ENCODE data around the gene OPN1MW.
"Not testable (repeated sequence)": the region's sequence is repeated elsewhere in the genome, so short reads cannot be mapped to it uniquely, and the experiment has no call there.

GRCh38 chrX:154172535-154172943 lies 9.9 kb upstream of the OPN1MW start:
- not testable (repeated sequence) for TF ChIP-seq CTCF (IDR thresholded peaks at IDR 0.05 in 8 of 11, conservative IDR thresholded peaks at IDR 0.05 in 3 of 11); POLR2A (IDR thresholded peaks at IDR 0.05)
